OCI-LY7 (cell line): ENCODE data around the gene PRPF8.

Experiments used
- CTCF ChIP-seq: fragments of 200-600 bp; sonication (generic); conservative IDR thresholded peaks from 2 replicates; pipeline ENCODE4 v1.5.1; 2014; ENCODE audit warnings: mild to moderate bottlenecking, antibody characterized with exemption, low read length, moderate library complexity, mixed read lengths
- EZH2phosphoT487 ChIP-seq: fragments of 200-600 bp; sonication (generic); IDR thresholded peaks from 2 replicates; pipeline ENCODE4 v1.6.1; 2018; ENCODE audit warnings: low read depth, borderline replicate concordance, mild to moderate bottlenecking, mixed run types, antibody characterized with exemption, low read length, moderate library complexity, mixed read lengths

- TF ChIP-seq CTCF = no peak
- no peak for TF ChIP-seq EZH2phosphoT487
Observed at GRCh38 chr17:1705004-1705403, 20.3 kb upstream of the PRPF8 start.
